Activated CD8-positive, alpha-beta memory T cell treated with anti-CD3 and anti-CD28 coated beads, Interleukin-2, amount 50 U/mL, for 1 hour (primary cell): ENCODE data around the gene NFATC2.
"Not testable (repeated sequence)": the region's sequence is repeated elsewhere in the genome, so short reads cannot be mapped to it uniquely, and the experiment has no call there.

ENCODE experiments used
- DNase-seq: peaks from one replicate; pipeline ENCODE4 v3.0.0-alpha.2; 2020; ENCODE audit errors: extremely low read depth

Gene NFATC2

GRCh38 chr20:51540074-51540473 lies 2.4 kb downstream of the NFATC2 start:
- DNase-seq = not testable (repeated sequence)

DNA sequence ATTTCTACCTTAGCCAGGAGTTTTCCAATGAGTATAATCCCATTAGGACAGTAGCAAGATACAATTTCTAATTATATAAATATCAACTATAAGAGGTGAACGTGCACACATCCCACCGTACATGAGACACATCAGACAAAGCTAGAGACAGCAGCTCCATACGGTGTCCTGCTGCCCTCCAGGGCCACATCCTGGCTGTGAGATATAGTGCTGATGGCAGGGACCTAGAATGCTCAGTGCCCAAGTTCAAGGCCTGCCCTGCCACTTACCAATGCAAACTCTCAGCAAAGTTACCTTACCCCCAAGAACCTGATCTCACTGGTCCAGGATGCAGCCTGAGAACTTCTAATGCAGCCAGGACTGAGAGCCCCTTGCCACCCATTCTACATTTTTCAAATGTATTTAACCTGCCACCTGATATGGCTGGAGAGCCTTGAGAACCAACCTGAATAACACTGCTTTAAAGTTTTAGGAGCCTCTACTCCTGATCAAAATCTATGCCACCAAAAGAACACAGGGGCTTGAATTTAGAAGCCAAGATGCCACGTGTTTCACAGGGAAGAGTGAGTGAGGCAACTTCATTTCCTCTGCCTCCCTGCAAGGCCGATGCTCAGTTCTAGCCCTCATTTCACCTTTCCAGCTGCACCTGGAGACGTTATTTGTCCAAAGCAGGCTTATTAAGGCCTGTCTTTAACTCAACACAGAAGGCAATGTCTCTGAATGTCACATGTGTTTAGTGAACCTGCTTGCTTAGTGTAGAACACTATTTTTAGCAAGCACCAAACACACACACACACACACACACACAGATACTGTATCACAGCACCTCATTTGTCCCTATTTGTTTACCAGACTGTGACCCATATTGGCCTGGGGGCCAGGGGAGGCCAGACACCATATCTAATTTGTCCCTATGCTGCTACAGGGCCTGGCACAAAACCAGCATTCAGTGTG lies 6.1 kb downstream of the NFATC2 start:
- DNase-seq = no peak

DNA sequence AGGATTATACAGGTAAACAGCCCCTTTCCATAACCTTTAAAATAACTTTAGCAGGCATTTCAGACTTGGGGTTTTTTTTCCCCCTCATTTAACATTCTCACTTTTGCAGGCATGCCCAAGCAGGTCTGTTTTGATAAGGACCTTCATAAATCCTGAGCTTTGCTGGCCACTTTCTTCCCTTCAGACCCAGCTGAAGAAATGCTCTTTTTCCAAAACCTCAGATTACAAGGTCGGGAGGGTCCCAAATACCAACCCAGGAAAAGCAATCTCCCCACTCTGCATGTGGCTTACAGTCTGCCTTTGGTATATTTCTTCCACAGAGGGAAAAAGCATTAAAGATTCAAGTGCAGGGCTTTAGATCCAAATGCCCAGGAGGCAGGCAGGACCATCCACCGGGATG lies 6.8 kb downstream of the NFATC2 start:
- no peak for DNase-seq

DNA sequence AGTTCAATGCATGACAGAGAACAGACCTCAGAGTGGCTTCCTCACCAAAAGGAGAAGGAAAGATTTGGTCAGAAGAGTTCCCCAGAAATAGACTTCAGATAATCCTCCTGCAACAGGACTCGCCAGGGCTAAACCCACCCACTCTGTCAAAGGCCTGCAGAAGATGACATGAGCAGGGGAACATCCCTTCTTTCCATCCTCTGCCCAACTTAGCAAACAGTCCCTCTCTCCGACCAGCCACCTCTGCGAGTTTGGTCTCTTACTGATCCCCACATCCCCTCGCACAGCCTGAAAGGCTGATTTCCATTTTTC lies 7.5 kb downstream of the NFATC2 start:
- DNase-seq = no peak

- DNase-seq = no peak
Observed at GRCh38 chr20:51533291-51534172, 9.0 kb downstream of the NFATC2 start.

DNA sequence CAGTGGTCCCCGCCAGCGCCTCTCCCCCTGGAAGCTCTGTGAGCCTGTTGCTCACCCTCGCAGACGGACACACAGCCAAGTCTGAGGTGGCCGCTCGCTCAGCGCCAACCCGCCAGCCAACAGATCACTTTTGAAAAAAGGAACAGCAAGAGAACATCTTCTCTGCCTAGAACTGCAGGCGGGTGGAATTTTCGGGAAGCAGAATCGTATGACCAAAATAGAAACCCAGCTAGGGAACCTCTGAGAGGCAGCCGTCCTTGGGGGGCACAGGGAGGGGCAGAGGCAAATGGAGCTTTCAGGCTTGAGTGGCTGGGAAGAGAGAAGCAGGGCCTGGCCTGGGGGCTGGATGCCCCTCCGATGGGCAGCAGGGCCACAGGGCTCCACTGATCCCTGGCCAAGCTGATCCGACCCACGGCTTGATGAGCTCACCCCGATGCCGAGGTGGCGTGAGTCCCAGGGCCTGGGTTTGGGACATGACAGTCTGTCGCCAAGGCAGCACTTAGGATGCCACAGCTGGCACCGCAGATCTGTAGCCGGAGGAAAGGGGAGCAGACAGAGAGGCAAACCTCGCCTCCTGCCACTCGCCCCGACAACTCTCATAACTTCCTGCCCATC lies 9.8 kb downstream of the NFATC2 start:
- DNase-seq = no peak

- DNase-seq = no peak
Observed at GRCh38 chr20:51531712-51532456, 10.6 kb downstream of the NFATC2 start.

- DNase-seq = no peak
Observed at GRCh38 chr20:51531141-51531710, 11.3 kb downstream of the NFATC2 start.

- no peak for DNase-seq
Observed at GRCh38 chr20:51529758-51530157, 12.8 kb downstream of the NFATC2 start.

- DNase-seq = no peak
Observed at GRCh38 chr20:51529081-51529681, 13.3 kb downstream of the NFATC2 start.

DNA sequence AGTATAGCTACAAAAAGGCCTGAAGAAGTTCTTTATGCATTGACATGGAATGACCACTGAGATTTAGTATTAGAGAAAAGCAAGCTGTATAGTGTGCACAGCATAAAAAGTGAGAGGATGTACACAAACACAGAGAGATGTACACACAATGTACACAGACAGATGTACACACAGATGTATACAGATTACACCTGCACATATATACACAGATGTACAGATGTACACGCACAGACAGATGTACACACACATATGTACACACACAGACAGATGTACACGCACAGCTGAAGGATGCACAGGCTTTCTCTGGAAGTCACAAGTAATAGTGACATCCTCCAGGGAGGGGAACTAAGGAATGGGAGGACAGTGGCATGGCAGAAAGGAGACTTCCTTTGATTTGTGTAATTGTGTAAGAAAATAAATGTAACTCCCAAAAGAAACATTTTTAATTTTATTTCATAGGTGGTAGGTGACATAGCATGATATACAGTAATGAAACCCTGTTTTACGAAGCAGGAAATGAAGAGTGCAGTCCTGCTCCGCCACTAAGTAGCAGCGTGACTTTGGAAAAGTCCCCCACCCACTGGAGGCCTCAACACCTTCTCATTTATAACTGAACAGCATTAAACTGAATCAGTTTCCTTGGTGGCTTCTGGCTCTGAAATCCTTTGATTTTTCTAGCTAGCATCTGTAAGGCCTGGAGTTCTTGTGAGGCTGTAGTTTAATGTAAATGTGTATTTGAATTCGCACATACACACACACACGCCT lies 14.1 kb downstream of the NFATC2 start:
- DNase-seq = no peak

DNA sequence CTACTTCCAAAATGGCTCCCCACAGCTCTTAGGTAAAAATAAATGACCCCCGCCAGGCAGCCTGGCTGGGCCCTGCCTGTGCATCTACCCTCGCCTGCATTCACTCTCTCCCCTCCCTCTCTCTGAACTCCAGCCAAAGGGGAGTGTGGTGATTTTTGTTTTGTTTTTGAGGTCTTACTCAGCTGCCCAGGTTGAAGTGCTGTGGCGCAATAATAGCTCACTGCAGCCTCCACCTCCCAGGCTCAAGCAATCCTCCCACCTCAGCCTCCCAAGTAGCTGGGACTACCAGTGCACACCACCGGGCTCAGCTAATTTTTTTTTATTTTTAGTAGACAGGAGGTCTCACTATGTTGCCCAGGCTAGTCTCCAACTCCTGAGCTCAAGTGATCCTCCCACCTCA lies 15.8 kb downstream of the NFATC2 start:
- DNase-seq = no peak

- no peak for DNase-seq
Observed at GRCh38 chr20:51526106-51526470, 16.4 kb downstream of the NFATC2 start.

GRCh38 chr20:51525241-51526105 lies 17.0 kb downstream of the NFATC2 start:
- DNase-seq = no peak

DNA sequence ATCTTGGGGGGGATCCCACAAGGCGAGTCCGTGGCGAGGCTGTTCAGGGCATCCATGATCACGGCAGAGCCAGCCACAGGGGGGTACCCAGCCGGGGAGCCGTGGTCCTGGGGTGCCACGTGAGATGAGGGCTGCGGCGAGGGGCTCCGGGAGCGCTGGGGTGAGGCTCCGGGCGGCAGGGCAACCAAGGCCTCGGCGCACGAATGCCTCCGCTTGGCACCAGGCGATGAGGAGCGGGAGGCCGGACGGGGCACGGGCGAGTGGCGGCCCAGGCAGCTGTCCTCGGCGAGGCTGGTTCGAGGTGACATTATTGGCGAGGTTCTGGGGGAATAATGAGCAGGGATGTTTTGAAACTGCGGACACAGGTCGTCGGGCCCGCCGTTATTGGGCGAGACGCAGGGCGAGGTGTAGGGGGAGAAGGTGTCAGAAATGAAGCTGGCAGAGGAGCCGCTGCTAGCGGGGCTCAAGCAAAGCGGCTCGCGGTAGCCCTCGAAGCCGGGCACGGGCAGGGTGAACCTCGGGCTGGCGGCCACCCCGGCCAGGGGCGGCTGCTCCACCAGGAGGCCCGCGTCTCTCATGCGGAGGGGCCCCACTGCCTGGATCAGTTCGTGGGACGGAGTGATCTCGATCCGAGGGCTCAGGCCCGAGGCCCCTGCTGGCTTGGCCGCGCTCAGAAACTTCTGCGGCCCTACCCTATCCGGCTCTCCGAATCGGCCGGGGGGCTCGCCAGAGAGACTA lies 19.1 kb downstream of the NFATC2 start:
- DNase-seq = no peak

DNA sequence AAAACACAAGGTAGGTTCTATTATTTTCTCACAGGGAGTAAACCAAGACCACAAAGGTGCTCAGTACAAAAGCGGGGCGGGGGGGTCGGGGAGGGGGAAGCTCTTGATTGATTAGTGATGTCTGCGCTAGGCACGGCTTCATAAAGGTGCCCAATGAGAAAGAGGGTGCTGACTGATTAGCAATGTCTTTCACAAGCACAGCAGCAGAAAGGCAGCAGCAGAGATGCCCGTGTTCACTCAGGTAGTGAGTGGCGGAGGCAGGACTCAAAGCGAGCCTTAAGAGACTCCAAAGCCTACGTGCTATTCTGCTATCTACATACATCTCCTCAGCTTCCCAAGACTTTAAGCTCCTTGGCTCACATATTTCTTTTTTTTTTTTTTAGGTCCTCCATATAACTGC lies 20.3 kb downstream of the NFATC2 start:
- DNase-seq = no peak

DNA sequence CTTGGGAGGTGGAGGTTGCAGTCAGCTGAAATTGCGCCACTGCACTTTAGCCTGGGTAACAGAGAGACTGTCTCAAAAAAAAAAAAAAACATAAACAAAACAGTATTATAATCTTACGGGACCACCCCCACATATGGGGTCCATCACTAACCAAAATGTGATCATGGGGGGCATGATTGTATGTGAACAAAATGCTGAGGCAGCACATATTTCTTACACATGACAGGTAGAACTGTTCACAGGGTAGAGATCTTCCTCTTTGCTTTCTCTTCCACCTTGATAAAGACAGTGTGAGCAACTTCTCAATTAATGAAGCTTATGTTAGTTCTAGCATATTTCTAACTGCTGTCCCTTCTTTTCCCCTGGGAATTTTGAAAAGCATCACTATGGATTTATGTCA lies 24.7 kb downstream of the NFATC2 start:
- DNase-seq = no peak

GRCh38 chr20:51516855-51517254 lies 25.7 kb downstream of the NFATC2 start:
- no peak for DNase-seq

DNA sequence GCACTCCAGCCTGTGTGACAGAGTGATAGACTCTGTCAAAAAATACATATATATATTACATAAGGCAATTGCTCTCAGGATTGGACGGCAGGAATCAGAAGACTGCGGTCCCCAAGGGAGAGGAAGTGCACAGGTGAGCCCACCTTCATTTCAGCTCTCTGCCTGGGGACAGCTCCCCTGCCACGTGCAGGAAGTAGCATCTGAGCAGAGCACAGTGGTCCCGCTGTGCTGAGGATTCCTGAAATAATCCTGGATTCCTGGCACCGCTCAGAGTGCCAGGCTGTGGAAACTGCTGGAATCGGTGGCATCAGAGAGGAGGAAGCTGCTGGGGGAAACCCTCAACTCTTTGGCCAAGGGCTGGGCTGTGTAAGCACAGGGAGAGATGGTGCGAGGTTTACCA lies 27.7 kb downstream of the NFATC2 start:
- DNase-seq = no peak
